ENCODE results near the gene MGAT4A.

DNA sequence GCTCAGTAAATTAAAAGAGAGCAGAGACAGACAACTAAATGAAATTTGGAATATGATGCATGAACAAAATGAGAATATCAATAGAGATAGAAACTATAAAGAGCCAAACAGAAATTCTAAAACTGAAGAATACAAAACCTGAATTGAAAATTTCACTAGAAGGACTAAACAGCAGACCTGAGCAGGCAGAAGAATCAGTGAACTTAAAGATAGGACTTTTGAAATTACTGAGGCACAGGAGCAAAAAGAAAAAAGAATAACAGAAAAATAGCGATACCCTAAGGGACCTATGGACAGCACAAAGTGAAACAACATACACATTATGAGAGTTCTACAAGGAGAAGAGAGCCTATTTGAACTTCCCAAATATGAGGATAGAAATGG, 80.9 kb downstream of the MGAT4A start:
- TF ChIP-seq, protein P1, sequence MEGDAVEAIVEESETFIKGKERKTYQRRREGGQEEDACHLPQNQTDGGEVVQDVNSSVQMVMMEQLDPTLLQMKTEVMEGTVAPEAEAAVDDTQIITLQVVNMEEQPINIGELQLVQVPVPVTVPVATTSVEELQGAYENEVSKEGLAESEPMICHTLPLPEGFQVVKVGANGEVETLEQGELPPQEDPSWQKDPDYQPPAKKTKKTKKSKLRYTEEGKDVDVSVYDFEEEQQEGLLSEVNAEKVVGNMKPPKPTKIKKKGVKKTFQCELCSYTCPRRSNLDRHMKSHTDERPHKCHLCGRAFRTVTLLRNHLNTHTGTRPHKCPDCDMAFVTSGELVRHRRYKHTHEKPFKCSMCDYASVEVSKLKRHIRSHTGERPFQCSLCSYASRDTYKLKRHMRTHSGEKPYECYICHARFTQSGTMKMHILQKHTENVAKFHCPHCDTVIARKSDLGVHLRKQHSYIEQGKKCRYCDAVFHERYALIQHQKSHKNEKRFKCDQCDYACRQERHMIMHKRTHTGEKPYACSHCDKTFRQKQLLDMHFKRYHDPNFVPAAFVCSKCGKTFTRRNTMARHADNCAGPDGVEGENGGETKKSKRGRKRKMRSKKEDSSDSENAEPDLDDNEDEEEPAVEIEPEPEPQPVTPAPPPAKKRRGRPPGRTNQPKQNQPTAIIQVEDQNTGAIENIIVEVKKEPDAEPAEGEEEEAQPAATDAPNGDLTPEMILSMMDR (conservative IDR thresholded peaks at IDR 0.05; ENCODE audit: low read depth in 2 of 2): no peak
- TF ChIP-seq CREB1 (CRISPR knock-in tag; IDR thresholded peaks at IDR 0.05; ENCODE audit: low read depth) (no peak), POLR2AphosphoS5 (IDR thresholded peaks at IDR 0.05; ENCODE audit: low read depth) (no peak), STAT1 (IDR thresholded peaks at IDR 0.05; ENCODE audit: unreplicated experiment) (no peak), EZH2 (IDR thresholded peaks at IDR 0.05; ENCODE audit: low read depth, unreplicated experiment) (no peak)
- TF ChIP-seq, protein P2, sequence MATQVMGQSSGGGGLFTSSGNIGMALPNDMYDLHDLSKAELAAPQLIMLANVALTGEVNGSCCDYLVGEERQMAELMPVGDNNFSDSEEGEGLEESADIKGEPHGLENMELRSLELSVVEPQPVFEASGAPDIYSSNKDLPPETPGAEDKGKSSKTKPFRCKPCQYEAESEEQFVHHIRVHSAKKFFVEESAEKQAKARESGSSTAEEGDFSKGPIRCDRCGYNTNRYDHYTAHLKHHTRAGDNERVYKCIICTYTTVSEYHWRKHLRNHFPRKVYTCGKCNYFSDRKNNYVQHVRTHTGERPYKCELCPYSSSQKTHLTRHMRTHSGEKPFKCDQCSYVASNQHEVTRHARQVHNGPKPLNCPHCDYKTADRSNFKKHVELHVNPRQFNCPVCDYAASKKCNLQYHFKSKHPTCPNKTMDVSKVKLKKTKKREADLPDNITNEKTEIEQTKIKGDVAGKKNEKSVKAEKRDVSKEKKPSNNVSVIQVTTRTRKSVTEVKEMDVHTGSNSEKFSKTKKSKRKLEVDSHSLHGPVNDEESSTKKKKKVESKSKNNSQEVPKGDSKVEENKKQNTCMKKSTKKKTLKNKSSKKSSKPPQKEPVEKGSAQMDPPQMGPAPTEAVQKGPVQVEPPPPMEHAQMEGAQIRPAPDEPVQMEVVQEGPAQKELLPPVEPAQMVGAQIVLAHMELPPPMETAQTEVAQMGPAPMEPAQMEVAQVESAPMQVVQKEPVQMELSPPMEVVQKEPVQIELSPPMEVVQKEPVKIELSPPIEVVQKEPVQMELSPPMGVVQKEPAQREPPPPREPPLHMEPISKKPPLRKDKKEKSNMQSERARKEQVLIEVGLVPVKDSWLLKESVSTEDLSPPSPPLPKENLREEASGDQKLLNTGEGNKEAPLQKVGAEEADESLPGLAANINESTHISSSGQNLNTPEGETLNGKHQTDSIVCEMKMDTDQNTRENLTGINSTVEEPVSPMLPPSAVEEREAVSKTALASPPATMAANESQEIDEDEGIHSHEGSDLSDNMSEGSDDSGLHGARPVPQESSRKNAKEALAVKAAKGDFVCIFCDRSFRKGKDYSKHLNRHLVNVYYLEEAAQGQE (IDR thresholded peaks at IDR 0.05; ENCODE audit: unreplicated experiment): no peak

Data from GM23338 (cell line).